AG09319 (cell line): ENCODE measurements around the gene ZNF277.

ENCODE experiments used
- DNase-seq: peaks from one replicate; pipeline ENCODE4 v3.0.0-alpha.2; 2010; ENCODE audit warnings: low read depth; ENCODE audit errors: extremely low read depth
- TF ChIP-seq, protein P1 (sequence below): IDR thresholded peaks from 2 replicates; pipeline ENCODE4 v1.5.1; 2011; ENCODE audit warnings: low read depth, mild to moderate bottlenecking, inconsistent platforms, low read length, moderate library complexity

Gene ZNF277

GRCh38 chr7:112202816-112203215 lies 3.7 kb upstream of the ZNF277 start:
- no peak for DNase-seq
- TF ChIP-seq, protein P1, sequence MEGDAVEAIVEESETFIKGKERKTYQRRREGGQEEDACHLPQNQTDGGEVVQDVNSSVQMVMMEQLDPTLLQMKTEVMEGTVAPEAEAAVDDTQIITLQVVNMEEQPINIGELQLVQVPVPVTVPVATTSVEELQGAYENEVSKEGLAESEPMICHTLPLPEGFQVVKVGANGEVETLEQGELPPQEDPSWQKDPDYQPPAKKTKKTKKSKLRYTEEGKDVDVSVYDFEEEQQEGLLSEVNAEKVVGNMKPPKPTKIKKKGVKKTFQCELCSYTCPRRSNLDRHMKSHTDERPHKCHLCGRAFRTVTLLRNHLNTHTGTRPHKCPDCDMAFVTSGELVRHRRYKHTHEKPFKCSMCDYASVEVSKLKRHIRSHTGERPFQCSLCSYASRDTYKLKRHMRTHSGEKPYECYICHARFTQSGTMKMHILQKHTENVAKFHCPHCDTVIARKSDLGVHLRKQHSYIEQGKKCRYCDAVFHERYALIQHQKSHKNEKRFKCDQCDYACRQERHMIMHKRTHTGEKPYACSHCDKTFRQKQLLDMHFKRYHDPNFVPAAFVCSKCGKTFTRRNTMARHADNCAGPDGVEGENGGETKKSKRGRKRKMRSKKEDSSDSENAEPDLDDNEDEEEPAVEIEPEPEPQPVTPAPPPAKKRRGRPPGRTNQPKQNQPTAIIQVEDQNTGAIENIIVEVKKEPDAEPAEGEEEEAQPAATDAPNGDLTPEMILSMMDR = no peak

DNA sequence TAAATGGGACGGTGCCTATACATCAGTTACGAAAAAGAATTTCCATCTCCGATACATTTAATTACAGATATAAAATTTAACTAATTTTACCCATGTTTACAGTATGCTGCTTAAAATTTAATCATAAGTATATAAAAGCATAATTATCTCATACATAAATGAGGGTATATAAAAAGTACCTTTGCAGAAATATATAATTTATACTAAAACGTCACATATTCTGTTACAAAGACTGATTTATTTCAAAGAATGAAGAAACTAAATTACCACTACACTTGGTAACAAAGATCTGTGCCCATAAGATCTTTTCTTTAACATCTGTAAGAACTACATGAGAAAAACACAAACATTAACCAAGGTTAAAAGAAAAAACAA lies 3.1 kb upstream of the ZNF277 start:
- DNase-seq = no peak
- TF ChIP-seq, protein P1 = no peak

DNA sequence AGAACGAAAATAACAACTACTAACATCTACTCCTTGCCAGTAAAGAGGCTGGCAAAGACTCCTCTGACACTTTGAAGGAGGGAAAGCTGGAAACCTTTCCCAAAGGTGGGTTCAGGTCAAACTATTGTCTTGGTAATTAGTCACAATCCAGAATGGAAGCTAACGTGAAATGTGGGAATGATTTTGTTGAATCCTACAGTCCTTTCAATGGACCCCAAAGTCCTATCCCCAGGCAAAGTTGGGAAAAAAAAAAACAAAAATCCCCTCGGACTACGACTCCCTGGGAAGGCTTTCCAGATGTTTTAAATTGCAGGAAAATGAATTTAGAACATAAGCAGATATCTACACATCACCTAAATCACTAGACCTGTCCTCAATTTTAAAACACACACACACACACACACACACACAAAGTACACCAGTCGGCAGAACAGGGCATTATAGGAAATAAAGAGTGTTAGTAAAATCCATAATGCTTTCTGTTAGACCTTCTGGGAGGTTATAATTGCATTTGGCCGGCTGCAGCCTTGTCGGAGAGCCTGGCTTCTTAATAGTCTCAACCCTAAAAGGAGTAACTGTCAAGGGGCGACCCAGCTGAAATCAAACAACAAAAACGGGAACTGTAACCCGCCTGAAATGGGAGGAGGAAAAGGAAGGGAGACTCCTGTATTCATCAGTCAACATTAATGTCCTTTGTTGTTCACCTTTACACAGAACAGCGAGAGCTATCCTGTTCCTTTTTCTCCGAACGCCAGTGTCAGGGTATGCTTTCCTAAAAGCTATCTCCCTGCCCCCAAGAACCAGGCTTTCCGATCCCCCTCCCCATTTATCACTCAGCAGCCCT lies 1.8 kb upstream of the ZNF277 start:
- DNase-seq = no peak
- TF ChIP-seq, protein P1 = no peak

- TF ChIP-seq, protein P1 = no peak; the same call in 1 of the 2 replicates
- DNase-seq = peak; percentile 36
Observed at GRCh38 chr7:112205343-112206237, 905 bp upstream of the ZNF277 start.

DNA sequence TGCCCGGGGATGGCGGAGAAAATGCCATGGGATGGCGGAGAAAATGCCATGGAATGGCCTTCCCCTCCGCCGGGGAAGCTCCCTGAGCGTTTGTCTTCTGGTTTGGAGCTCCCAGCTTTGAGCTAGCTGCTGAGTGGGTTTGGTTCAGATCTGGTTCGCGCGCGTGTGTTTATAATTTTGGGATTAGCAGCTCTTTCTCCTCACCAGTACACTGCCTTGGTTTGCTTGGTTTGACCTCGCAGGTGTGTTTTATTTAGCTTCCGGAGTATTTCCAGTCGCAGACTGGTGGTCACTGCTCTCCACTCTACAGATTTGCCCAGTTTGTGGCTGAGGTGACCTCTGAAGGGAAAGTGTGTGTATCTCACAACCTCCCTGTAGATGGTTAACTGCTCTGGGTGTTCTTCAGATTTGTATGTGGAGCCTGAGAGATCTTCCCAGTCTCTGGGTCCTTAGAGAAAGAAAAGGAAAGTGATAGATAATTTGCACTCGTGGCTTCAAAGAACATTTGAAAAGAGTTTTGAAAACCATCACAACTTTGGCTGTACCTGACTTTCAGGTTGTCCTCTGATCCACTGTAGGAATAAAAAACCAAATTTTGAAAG lies 597 bp downstream of the ZNF277 start:
- DNase-seq = no peak
- TF ChIP-seq, protein P1 = no peak

DNA sequence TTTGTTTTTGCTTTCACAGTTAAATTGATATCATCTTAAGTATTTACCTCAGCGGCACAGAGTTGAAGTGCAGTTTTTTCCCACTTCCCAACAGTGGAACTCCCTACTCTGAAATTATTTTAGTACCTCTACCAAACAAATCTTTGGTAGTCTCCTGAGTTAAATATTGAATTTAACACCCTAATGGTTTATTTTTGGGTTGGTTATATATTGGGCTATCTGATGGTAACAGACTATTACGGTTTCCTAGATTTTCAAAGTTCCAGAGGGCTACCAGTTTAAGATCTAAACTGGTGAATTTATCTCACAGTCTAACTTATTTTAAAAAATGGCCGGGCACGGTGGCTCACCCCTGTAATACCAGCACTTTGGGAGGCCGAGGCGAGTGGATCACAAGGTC lies 1.3 kb downstream of the ZNF277 start:
- DNase-seq = no peak
- TF ChIP-seq, protein P1 = no peak
